GM06990 (cell line): Measurements from ENCODE around the gene BEX4.
"Not testable (repeated sequence)": the region's sequence is repeated elsewhere in the genome, so short reads cannot be mapped to it uniquely, and the experiment has no call there.

Experiments
- DNase-seq: peaks from one replicate; pipeline ENCODE4 v3.0.0-alpha.2; 2011; ENCODE audit not compliant: insufficient read length; ENCODE audit errors: extremely low read depth
- H3K27me3 ChIP-seq: replicated peaks from 2 replicates; pipeline ENCODE4 v1.6.0; 2011; ENCODE audit warnings: low read length; ENCODE audit not compliant: control insufficient read depth, insufficient read depth
- H3K36me3 ChIP-seq: 2 replicates; pipeline ENCODE4 v1.5.1; 2011; ENCODE audit warnings: low read length; ENCODE audit not compliant: control insufficient read depth, insufficient read depth
- H3K4me3 ChIP-seq: replicated peaks from 2 replicates; pipeline ENCODE4 v1.5.1; 2011; ENCODE audit warnings: low read depth, mild to moderate bottlenecking, control low read depth, low read length
- CTCF ChIP-seq: IDR thresholded peaks from 2 replicates; pipeline ENCODE4 v1.5.1; 2011; ENCODE audit warnings: low read length, control low read depth, mild to moderate bottlenecking, inconsistent platforms; ENCODE audit not compliant: insufficient read depth, poor library complexity, severe bottlenecking

BEX4 gene

GRCh38 chrX:103211012-103211715 lies 3.7 kb upstream of the BEX4 start:
- Histone ChIP-seq H3K36me3 (no peaks in the 10 kb centered on the region), H3K27me3 (no peaks in the 10 kb centered on the region), H3K4me3 (no peak overlapping the region)
- DNase-seq: no peak
- peak; percentile 62 for TF ChIP-seq CTCF

GRCh38 chrX:103212749-103213457 lies 2.0 kb upstream of the BEX4 start:
- Histone ChIP-seq H3K27me3 (no peaks in the 10 kb centered on the region), H3K36me3 (no peaks in the 10 kb centered on the region), H3K4me3 (no peak overlapping the region)
- TF ChIP-seq CTCF: no peak
- no peak for DNase-seq

GRCh38 chrX:103215425-103215991 lies 600 bp downstream of the BEX4 start:
- no peak for TF ChIP-seq CTCF
- Histone ChIP-seq H3K4me3 (peak overlapping the region; percentile 24; the same call in 1 of the 2 replicates), H3K36me3 (no peaks in the 10 kb centered on the region), H3K27me3 (no peaks in the 10 kb centered on the region)
- DNase-seq: no peak

GRCh38 chrX:103220511-103221323 lies 5.8 kb downstream of the BEX4 start:
- DNase-seq: no peak
- H3K36me3 ChIP-seq: no peaks in the 10 kb centered on the region
- no peak for TF ChIP-seq CTCF
- H3K4me3 ChIP-seq: no peak overlapping the region
- no peaks in the 10 kb centered on the region for H3K27me3 ChIP-seq

GRCh38 chrX:103225918-103226317 lies 11.0 kb downstream of the BEX4 start:
- not testable (repeated sequence) for H3K36me3 ChIP-seq, DNase-seq, H3K27me3 ChIP-seq, H3K4me3 ChIP-seq

- DNase-seq: no peak
- TF ChIP-seq CTCF: no peak
- no peaks in the 10 kb centered on the region for H3K36me3 ChIP-seq
- no peaks in the 10 kb centered on the region for H3K27me3 ChIP-seq
- no peak overlapping the region for H3K4me3 ChIP-seq
Observed at GRCh38 chrX:103233263-103233662, 18.4 kb downstream of the BEX4 start.
